Duodenal mucosa (tissue), 2 donors: Measurements from ENCODE around the gene COL21A1.

Experiments
- H3K27ac ChIP-seq: one replicate; pipeline ENCODE4 v1.7.0; 2013; ENCODE audit warnings: low read depth, low read length
- H3K27me3 ChIP-seq, 2 donors: one replicate each; pipeline ENCODE4 v1.7.0; 2013; ENCODE audit warnings: low read length in 2 of 2, control low read depth in 1 of 2; ENCODE audit not compliant: insufficient read depth in 2 of 2, control insufficient read depth in 1 of 2
- H3K36me3 ChIP-seq, 2 donors: one replicate each; pipeline ENCODE4 v1.7.0; 2013; ENCODE audit warnings: low read length in 2 of 2, control low read depth in 1 of 2; ENCODE audit not compliant: insufficient read depth in 2 of 2, control insufficient read depth in 1 of 2
- H3K4me1 ChIP-seq, 2 donors: one replicate each; pipeline ENCODE4 v1.7.0; 2013; ENCODE audit warnings: low read length in 2 of 2, control low read depth in 1 of 2; ENCODE audit not compliant: insufficient read depth in 2 of 2, control insufficient read depth in 1 of 2
- H3K4me3 ChIP-seq, 2 donors: one replicate each; pipeline ENCODE4 v1.7.0; 2013; ENCODE audit warnings: low read length in 2 of 2, low read depth in 1 of 2
- H3K9ac ChIP-seq, 2 donors: one replicate each; pipeline ENCODE4 v1.7.0; 2013; ENCODE audit warnings: low read length in 2 of 2, low read depth in 1 of 2
- H3K9me3 ChIP-seq, 2 donors: one replicate each; pipeline ENCODE4 v1.7.0; 2013; ENCODE audit warnings: low read length in 2 of 2, control low read depth in 1 of 2; ENCODE audit not compliant: control insufficient read depth in 1 of 2

Gene COL21A1

GRCh38 chr6:56096541-56096940 is 150.8 kb downstream of the COL21A1 start:
- Histone ChIP-seq H3K27me3 (no peaks in the 10 kb centered on the region), H3K9ac (no peak overlapping the region), H3K27ac (no peak overlapping the region), H3K4me3 (no peak overlapping the region), H3K36me3 (no peaks in the 10 kb centered on the region), H3K9me3 (peaks cover 0 to 5% of the 10 kb centered on the region in 2 donors), H3K4me1 (no peaks in the 10 kb centered on the region)

- Histone ChIP-seq H3K27ac (no peak overlapping the region), H3K9ac (no peak overlapping the region), H3K36me3 (no peaks in the 10 kb centered on the region), H3K27me3 (no peaks in the 10 kb centered on the region), H3K9me3 (peaks cover 0 to 5% of the 10 kb centered on the region in 2 donors), H3K4me3 (no peak overlapping the region), H3K4me1 (no peaks in the 10 kb centered on the region)
These were observed 153.6 kb downstream of the COL21A1 start for GRCh38 chr6:56093776-56094175.

- no peaks in the 10 kb centered on the region for H3K27me3 ChIP-seq
- no peaks in the 10 kb centered on the region for H3K36me3 ChIP-seq
- H3K4me1 ChIP-seq, result no peaks in the 10 kb centered on the region
- no peak overlapping the region for H3K4me3 ChIP-seq
- no peak overlapping the region for H3K9ac ChIP-seq
- H3K9me3 ChIP-seq, result peaks cover 0 to 5% of the 10 kb centered on the region in 2 donors
- no peak overlapping the region for H3K27ac ChIP-seq
These were observed 156.1 kb downstream of the COL21A1 start for GRCh38 chr6:56091159-56091869.

GRCh38 chr6:56088641-56089040 is 158.7 kb downstream of the COL21A1 start:
- Histone ChIP-seq H3K4me3 (no peak overlapping the region), H3K27ac (no peak overlapping the region), H3K9me3 (peaks cover 0 to 5% of the 10 kb centered on the region in 2 donors), H3K9ac (no peak overlapping the region), H3K27me3 (no peaks in the 10 kb centered on the region), H3K36me3 (no peaks in the 10 kb centered on the region), H3K4me1 (no peaks in the 10 kb centered on the region)

GRCh38 chr6:56087421-56087820 is 160.0 kb downstream of the COL21A1 start:
- Histone ChIP-seq H3K27ac (no peak overlapping the region), H3K4me1 (no peaks in the 10 kb centered on the region), H3K9me3 (no peaks in the 10 kb centered on the region), H3K9ac (no peak overlapping the region), H3K4me3 (no peak overlapping the region), H3K36me3 (no peaks in the 10 kb centered on the region), H3K27me3 (no peaks in the 10 kb centered on the region)

GRCh38 chr6:56079751-56080540 is 167.4 kb downstream of the COL21A1 start:
- Histone ChIP-seq H3K4me1 (no peaks in the 10 kb centered on the region), H3K9me3 (no peaks in the 10 kb centered on the region), H3K27ac (no peak overlapping the region), H3K9ac (no peak overlapping the region), H3K27me3 (no peaks in the 10 kb centered on the region), H3K36me3 (no peaks in the 10 kb centered on the region), H3K4me3 (no peak overlapping the region)

- no peaks in the 10 kb centered on the region for H3K27me3 ChIP-seq
- H3K9me3 ChIP-seq, result no peaks in the 10 kb centered on the region
These were observed 171.3 kb downstream of the COL21A1 start for GRCh38 chr6:56076033-56076432.

GRCh38 chr6:56073761-56074160 is 173.6 kb downstream of the COL21A1 start:
- Histone ChIP-seq H3K9ac (no peak overlapping the region), H3K9me3 (no peaks in the 10 kb centered on the region), H3K4me1 (no peaks in the 10 kb centered on the region), H3K27me3 (no peaks in the 10 kb centered on the region), H3K4me3 (no peak overlapping the region), H3K36me3 (no peaks in the 10 kb centered on the region), H3K27ac (no peak overlapping the region)

More at GRCh38 chr6:56076033-56076432, 171.3 kb downstream of the COL21A1 start:
- no peak overlapping the region for H3K4me3 ChIP-seq
- no peak overlapping the region for H3K9ac ChIP-seq
- no peak overlapping the region for H3K27ac ChIP-seq
- H3K36me3 ChIP-seq, result no peaks in the 10 kb centered on the region
- H3K4me1 ChIP-seq, result no peaks in the 10 kb centered on the region

- H3K27me3 ChIP-seq, result no peaks in the 10 kb centered on the region
- H3K4me1 ChIP-seq, result no peaks in the 10 kb centered on the region
- H3K4me3 ChIP-seq, result no peak overlapping the region
- no peak overlapping the region for H3K9ac ChIP-seq
- no peaks in the 10 kb centered on the region for H3K36me3 ChIP-seq
- no peak overlapping the region for H3K27ac ChIP-seq
- H3K9me3 ChIP-seq, result no peaks in the 10 kb centered on the region
These were observed 174.1 kb downstream of the COL21A1 start for GRCh38 chr6:56073315-56073714.

- Histone ChIP-seq H3K36me3 (no peaks in the 10 kb centered on the region), H3K27ac (no peak overlapping the region)
These were observed 174.5 kb downstream of the COL21A1 start for GRCh38 chr6:56072856-56073255.

More at GRCh38 chr6:56072856-56073255, 174.5 kb downstream of the COL21A1 start:
- Histone ChIP-seq H3K4me1 (no peaks in the 10 kb centered on the region), H3K27me3 (no peaks in the 10 kb centered on the region), H3K9me3 (no peaks in the 10 kb centered on the region), H3K4me3 (no peak overlapping the region), H3K9ac (no peak overlapping the region)
